ENCODE results near the gene CDYL2.

DNA sequence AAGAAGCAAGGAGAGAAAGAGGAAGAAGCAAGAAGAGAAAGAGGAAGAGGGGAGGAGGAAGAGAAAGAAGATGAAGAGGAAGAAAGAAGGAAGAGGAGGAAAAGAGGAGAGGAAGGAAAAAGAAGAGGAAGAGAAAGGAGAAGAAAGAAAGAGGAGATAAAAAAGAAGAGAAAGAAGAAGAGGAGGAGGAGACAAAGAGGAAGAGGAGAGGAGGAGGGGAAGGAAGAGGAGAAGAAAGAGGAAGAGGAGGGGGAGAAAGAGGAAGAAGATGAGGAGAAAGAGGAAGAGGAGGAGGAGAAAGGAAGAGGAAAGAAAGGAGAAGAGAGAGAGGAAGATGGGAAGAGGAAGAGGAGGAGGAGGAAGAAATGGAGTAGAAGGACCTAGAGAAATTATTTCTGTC, 80.4 kb downstream of the CDYL2 start:
- TF ChIP-seq, protein P1, sequence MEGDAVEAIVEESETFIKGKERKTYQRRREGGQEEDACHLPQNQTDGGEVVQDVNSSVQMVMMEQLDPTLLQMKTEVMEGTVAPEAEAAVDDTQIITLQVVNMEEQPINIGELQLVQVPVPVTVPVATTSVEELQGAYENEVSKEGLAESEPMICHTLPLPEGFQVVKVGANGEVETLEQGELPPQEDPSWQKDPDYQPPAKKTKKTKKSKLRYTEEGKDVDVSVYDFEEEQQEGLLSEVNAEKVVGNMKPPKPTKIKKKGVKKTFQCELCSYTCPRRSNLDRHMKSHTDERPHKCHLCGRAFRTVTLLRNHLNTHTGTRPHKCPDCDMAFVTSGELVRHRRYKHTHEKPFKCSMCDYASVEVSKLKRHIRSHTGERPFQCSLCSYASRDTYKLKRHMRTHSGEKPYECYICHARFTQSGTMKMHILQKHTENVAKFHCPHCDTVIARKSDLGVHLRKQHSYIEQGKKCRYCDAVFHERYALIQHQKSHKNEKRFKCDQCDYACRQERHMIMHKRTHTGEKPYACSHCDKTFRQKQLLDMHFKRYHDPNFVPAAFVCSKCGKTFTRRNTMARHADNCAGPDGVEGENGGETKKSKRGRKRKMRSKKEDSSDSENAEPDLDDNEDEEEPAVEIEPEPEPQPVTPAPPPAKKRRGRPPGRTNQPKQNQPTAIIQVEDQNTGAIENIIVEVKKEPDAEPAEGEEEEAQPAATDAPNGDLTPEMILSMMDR (IDR thresholded peaks at IDR 0.05; ENCODE audit: insufficient read depth, low read depth, low read length) = no peak
- TF ChIP-seq EZH2 (IDR thresholded peaks at IDR 0.05; ENCODE audit: insufficient read depth, low read length) = no peak
